ENCODE measurements around the gene FOXJ3. TPM values are rescaled to one million over a fixed set of nuclear protein-coding genes. Genes with fewer than 3 reads are reported as not detected.
A peak's percentile ranks its signal among the peaks of the same experiment; 100 is the strongest.

FOXJ3 gene
- total RNA-seq, 1 donor from 2014 or later, result 49.4 TPM

GRCh38 chr1:42181687-42182086 lies 153.3 kb downstream of the FOXJ3 start:
- H3K4me3 Mint-ChIP-seq, result no peak overlapping the region
- H3K36me3 Mint-ChIP-seq, result peaks cover 24% of the 10 kb centered on the region
- H3K27ac Mint-ChIP-seq, result peak overlapping the region; percentile 7
- H3K4me1 Mint-ChIP-seq (ENCODE audit: unreplicated experiment), result peaks cover 3% of the 10 kb centered on the region
- no peaks in the 10 kb centered on the region for H3K9me3 Mint-ChIP-seq
- TF ChIP-seq CTCF (conservative IDR thresholded peaks at IDR 0.05), result no peak
- no peaks in the 10 kb centered on the region for H3K27me3 Mint-ChIP-seq
- DNase-seq (ENCODE audit: extremely low spot score, unreplicated experiment), result no peak

GRCh38 chr1:42179900-42180329 lies 155.1 kb downstream of the FOXJ3 start:
- Mint-ChIP-seq H3K4me1 (ENCODE audit: unreplicated experiment) (peaks cover 4% of the 10 kb centered on the region), H3K27ac (no peak overlapping the region), H3K36me3 (peaks cover 15% of the 10 kb centered on the region), H3K9me3 (no peaks in the 10 kb centered on the region), H3K27me3 (no peaks in the 10 kb centered on the region), H3K4me3 (no peak overlapping the region)
- TF ChIP-seq CTCF (conservative IDR thresholded peaks at IDR 0.05), result no peak
- no peak for DNase-seq (ENCODE audit: extremely low spot score, unreplicated experiment)

- TF ChIP-seq CTCF (conservative IDR thresholded peaks at IDR 0.05), result no peak
- Mint-ChIP-seq H3K4me3 (no peak overlapping the region), H3K27me3 (no peaks in the 10 kb centered on the region), H3K4me1 (ENCODE audit: unreplicated experiment) (peaks cover 4% of the 10 kb centered on the region), H3K9me3 (no peaks in the 10 kb centered on the region), H3K36me3 (peaks cover 10% of the 10 kb centered on the region), H3K27ac (no peak overlapping the region)
- DNase-seq (ENCODE audit: extremely low spot score, unreplicated experiment), result no peak
Measured at GRCh38 chr1:42179275-42179674, 155.8 kb downstream of the FOXJ3 start.

GRCh38 chr1:42178249-42178648 lies 156.8 kb downstream of the FOXJ3 start:
- Mint-ChIP-seq H3K27ac (peak overlapping the region; percentile 42), H3K36me3 (peaks cover 7% of the 10 kb centered on the region), H3K4me1 (ENCODE audit: unreplicated experiment) (peaks cover 11% of the 10 kb centered on the region), H3K9me3 (no peaks in the 10 kb centered on the region), H3K4me3 (no peak overlapping the region), H3K27me3 (no peaks in the 10 kb centered on the region)
- no peak for TF ChIP-seq CTCF (conservative IDR thresholded peaks at IDR 0.05)
- DNase-seq (ENCODE audit: extremely low spot score, unreplicated experiment), result no peak

- Mint-ChIP-seq H3K27ac (no peak overlapping the region), H3K27me3 (no peaks in the 10 kb centered on the region), H3K4me3 (no peak overlapping the region), H3K4me1 (ENCODE audit: unreplicated experiment) (peaks cover 11% of the 10 kb centered on the region), H3K9me3 (no peaks in the 10 kb centered on the region), H3K36me3 (peaks cover 7% of the 10 kb centered on the region)
- DNase-seq (ENCODE audit: extremely low spot score, unreplicated experiment), result no peak
- no peak for TF ChIP-seq CTCF (conservative IDR thresholded peaks at IDR 0.05)
Measured at GRCh38 chr1:42177541-42177981, 157.5 kb downstream of the FOXJ3 start.
